ENCODE results near the gene PCDHB4.
"Not testable (repeated sequence)": the region's sequence is repeated elsewhere in the genome, so short reads cannot be mapped to it uniquely, and the experiment has no call there.

PCDHB4 gene

GRCh38 chr5:141150224-141150992 is 28.8 kb downstream of the PCDHB4 start:
- no peak for DNase-seq (ENCODE audit: low read depth in 2 of 2)

- no peak for DNase-seq (ENCODE audit: low read depth in 2 of 2)
These were observed 29.3 kb downstream of the PCDHB4 start for GRCh38 chr5:141150993-141151325.

GRCh38 chr5:141151632-141152031 is 30.0 kb downstream of the PCDHB4 start:
- not testable (repeated sequence) for DNase-seq (ENCODE audit: low read depth in 2 of 2)

GRCh38 chr5:141152096-141152495 is 30.5 kb downstream of the PCDHB4 start:
- DNase-seq (ENCODE audit: low read depth in 2 of 2) = not testable (repeated sequence)

GRCh38 chr5:141155540-141156374 is 34.1 kb downstream of the PCDHB4 start:
- no peak for DNase-seq (ENCODE audit: low read depth in 2 of 2)

- DNase-seq (ENCODE audit: low read depth in 2 of 2) = not testable (repeated sequence)
These were observed 35.7 kb downstream of the PCDHB4 start for GRCh38 chr5:141157356-141157755.

GRCh38 chr5:141157901-141158300 is 36.3 kb downstream of the PCDHB4 start:
- not testable (repeated sequence) for DNase-seq (ENCODE audit: low read depth in 2 of 2)

- DNase-seq (ENCODE audit: low read depth in 2 of 2) = no peak
These were observed 51.0 kb downstream of the PCDHB4 start, which contains the start of gene PCDHB7 for GRCh38 chr5:141172381-141173204. TSS of gene PCDHB7 (plus strand) at chr5:141172644. CDS start at chr5:141172836, 192 bp downstream.

- not testable (repeated sequence) for DNase-seq (ENCODE audit: low read depth in 2 of 2)
These were observed 52.9 kb downstream of the PCDHB4 start for GRCh38 chr5:141174291-141175104.
